Endothelial cell of umbilical vein (primary cell): ENCODE data around the gene EVA1A. TPM values are rescaled to one million over a fixed set of nuclear protein-coding genes. Genes with fewer than 3 reads are reported as not detected.

Experiments
- BruUV-seq: library from RNA; stranded (reverse); fragments of 400-500 nt; replicated peaks from 2 replicates; lab custom pipeline; 2021; lab: Mats Ljungman, UMichigan
- CTCF ChIA-PET: fragments of 300-600, 350-600 bp; sonication (Branson Sonifier 250); formaldehyde crosslinking; loops from one replicate; lab custom pipeline; 2021; ENCODE audit warnings: antibody characterized with exemption, inconsistent platforms; lab: Charles Lee
- POLR2A ChIA-PET: fragments of 300-600, 350-600 bp; sonication (Branson Sonifier 250); formaldehyde crosslinking; loops from one replicate; lab custom pipeline; 2021; ENCODE audit warnings: antibody characterized with exemption, inconsistent platforms; lab: Charles Lee
- DNase-seq: peaks from one replicate; pipeline ENCODE4 v3.0.0-alpha.2; 2011; ENCODE audit warnings: low read depth, low spot score
- FAIRE-seq: peaks from 2 replicates; lab custom pipeline; 2011; peaks lifted over from hg19 to GRCh38; lab: Jason Lieb, UNC
- H2AFZ ChIP-seq: 2 replicates; pipeline ENCODE4 v1.6.0; 2012; ENCODE audit warnings: low read depth, low read length, control low read depth, inconsistent platforms
- H3K27ac ChIP-seq: 2 replicates; pipeline ENCODE4 v1.5.1; 2011; ENCODE audit warnings: low read depth, mild to moderate bottlenecking, control low read depth, low read length, moderate library complexity; ENCODE audit not compliant: insufficient read depth
- H3K27me3 ChIP-seq, 2 experiments: 2 replicates each; pipeline versions ENCODE4 v1.6.0 to v1.6.1; 2011; ENCODE audit warnings: low read length in 2 of 2, mixed read lengths in 1 of 2; ENCODE audit not compliant: control insufficient read depth in 2 of 2, insufficient read depth in 2 of 2
- H3K36me3 ChIP-seq, 2 experiments: 2 replicates in 1 of 2; 3 replicates in 1 of 2; pipeline ENCODE4 v1.5.1; 2011; ENCODE audit warnings: low read length in 2 of 2, mild to moderate bottlenecking in 1 of 2, moderate library complexity in 1 of 2; ENCODE audit not compliant: control insufficient read depth in 2 of 2, insufficient read depth in 2 of 2; ENCODE audit errors: extremely low read depth in 1 of 2
- H3K4me1 ChIP-seq: 3 replicates; pipeline ENCODE4 v1.5.1; 2011; ENCODE audit warnings: mild to moderate bottlenecking, low read length; ENCODE audit not compliant: control insufficient read depth, insufficient read depth; ENCODE audit errors: extremely low read depth
- H3K4me2 ChIP-seq: 2 replicates; pipeline ENCODE4 v1.6.1; 2011; ENCODE audit warnings: low read length, control low read depth, mixed read lengths; ENCODE audit not compliant: insufficient read depth
- H3K4me3 ChIP-seq, 3 experiments: fragments of 200-600 bp in 1 of 3; sonication (generic), shearing (Covaris generic) in 1 of 3; replicated peaks in 1 of 3; 2 replicates each; pipeline ENCODE4 v1.5.1; 2011 to 2016; ENCODE audit warnings: control low read depth in 3 of 3, low read length in 3 of 3, mild to moderate bottlenecking in 2 of 3, inconsistent platforms in 1 of 3, low read depth in 1 of 3, moderate library complexity in 1 of 3; ENCODE audit not compliant: insufficient read depth in 1 of 3
- H3K79me2 ChIP-seq: 2 replicates; pipeline ENCODE4 v1.6.0; 2012; ENCODE audit warnings: low read length, inconsistent platforms; ENCODE audit not compliant: control insufficient read depth, insufficient read depth
- H3K9ac ChIP-seq: replicated peaks from 2 replicates; pipeline ENCODE3; 2011; ENCODE audit warnings: low read length, control low read depth; ENCODE audit not compliant: insufficient read depth; ENCODE audit errors: extremely low read depth
- H3K9me1 ChIP-seq: replicated peaks from 3 replicates; pipeline ENCODE4 v1.6.0; 2011; ENCODE audit warnings: mild to moderate bottlenecking, low read length; ENCODE audit not compliant: control insufficient read depth, insufficient read depth; ENCODE audit errors: extremely low read depth
- H3K9me3 ChIP-seq: replicated peaks from 2 replicates; pipeline ENCODE4 v1.5.1; 2012; ENCODE audit warnings: low read length, inconsistent platforms; ENCODE audit not compliant: control insufficient read depth, insufficient read depth
- H4K20me1 ChIP-seq: replicated peaks from 2 replicates; pipeline ENCODE3; 2011; ENCODE audit warnings: mild to moderate bottlenecking, low read length; ENCODE audit not compliant: control insufficient read depth, insufficient read depth; ENCODE audit errors: extremely low read depth
- CTCF ChIP-seq, 2 donors: IDR thresholded peaks; 1 replicate in 1 of 2; 2 replicates in 1 of 2; pipeline ENCODE4 v1.5.1; 2011; ENCODE audit warnings: low read length in 2 of 2, mild to moderate bottlenecking in 2 of 2, moderate library complexity in 2 of 2, control low read depth in 1 of 2, inconsistent platforms in 1 of 2, low read depth in 1 of 2; ENCODE audit not compliant: insufficient read depth in 1 of 2; ENCODE audit errors: extremely low read depth in 1 of 2
- EZH2 ChIP-seq: IDR thresholded peaks from 2 replicates; pipeline ENCODE4 v1.6.1; 2012; ENCODE audit warnings: borderline replicate concordance, low read depth, mild to moderate bottlenecking, moderate library complexity, low read length, inconsistent platforms; ENCODE audit not compliant: severe bottlenecking
- FOS ChIP-seq: IDR thresholded peaks from 2 replicates; pipeline ENCODE4 v1.6.1; 2011; ENCODE audit warnings: mild to moderate bottlenecking, low read length, moderate library complexity, borderline replicate concordance; ENCODE audit not compliant: insufficient read depth
- GATA2 ChIP-seq: IDR thresholded peaks from 2 replicates; pipeline ENCODE4 v1.7.0; 2011; ENCODE audit warnings: low read depth, mild to moderate bottlenecking, moderate library complexity, mixed read lengths, low read length; ENCODE audit not compliant: insufficient read length, insufficient read depth
- JUN ChIP-seq: IDR thresholded peaks from 2 replicates; pipeline ENCODE4 v1.6.1; 2011; ENCODE audit warnings: borderline replicate concordance, low read depth; ENCODE audit not compliant: insufficient read length, insufficient read depth
- MAX ChIP-seq: IDR thresholded peaks from 2 replicates; pipeline ENCODE4 v1.6.1; 2011; ENCODE audit not compliant: insufficient read depth, insufficient read length
- MYC ChIP-seq: IDR thresholded peaks from one replicate; pipeline ENCODE4 v1.6.1; 2011; ENCODE audit warnings: mild to moderate bottlenecking, low read depth, low read length
- POLR2A ChIP-seq: IDR thresholded peaks from 2 replicates; pipeline ENCODE4 v1.6.1; 2012; ENCODE audit warnings: low read depth, mild to moderate bottlenecking, control low read depth, low read length
- POLR2AphosphoS5 ChIP-seq: IDR thresholded peaks from 2 replicates; pipeline ENCODE4 v1.6.1; 2012; ENCODE audit warnings: low read depth, mild to moderate bottlenecking, control low read depth, low read length, moderate library complexity; ENCODE audit not compliant: insufficient read depth
- dilution Hi-C: fragments of 300-500 bp; cut with MboI; formaldehyde crosslinking; loops from one replicate; pipeline ENCODE4 v1.15.0; 2019; ENCODE audit warnings: low sequenced_read_pairs; ENCODE audit not compliant: extremely low pct_ligation_motif_present
- intact Hi-C: fragments of 100-400 bp; cut with micrococcal nuclease; formaldehyde crosslinking; loops from one replicate; pipeline ENCODE4 v1.10.0; 2022
- polyA plus RNA-seq, 4 experiments: library from polyadenylated mRNA; depleted of rRNA in 3 of 4; stranded (reverse) in 3 of 4; unstranded in 1 of 4; fragments of >200 nt; gene quantifications; 2 replicates each; pipeline versions ENCODE4 v1.2.1 to v1.2.3, GENCODE V29; 2011 to 2012; ENCODE audit warnings: missing spikeins in 1 of 4
- total RNA-seq: library from RNA; stranded (reverse); gene quantifications from 2 replicates; pipeline ENCODE4 v1.2.3, GENCODE V29; 2021

The EVA1A gene
- total and polyA plus RNA-seq, 2 donors (not counting 3 experiments of a cell fraction or from before 2014, with no cell fraction given) = 52.6 to 66.5 TPM

GRCh38 chr2:75607988-75608683, 47.4 kb upstream of the EVA1A start:
- H3K9me3 ChIP-seq = no peaks in the 10 kb centered on the region
- POLR2A ChIA-PET = interaction anchor here (0.8 kb wide), 1 partner anchor 105 kb away, joined by 3 read pairs; no protein-coding TSS in a partner anchor
- CTCF ChIA-PET = interaction anchor here (0.7 to 3.6 kb wide), 20 partner anchors 12 to 407 kb away, joined by 3 to 228 read pairs (median 4); partner anchors contain the start of gene EVA1A
- intact Hi-C loops (no loop called here), dilution Hi-C loops (loop anchor here (25.0 kb wide), 1 partner anchor 146 kb away; no protein-coding TSS in a partner anchor)
- no peak overlapping the region for H3K27ac ChIP-seq
- no peaks in the 10 kb centered on the region for H3K36me3 ChIP-seq
- H3K4me1 ChIP-seq = peaks cover 6% of the 10 kb centered on the region
- H3K9me1 ChIP-seq = no peaks in the 10 kb centered on the region
- no TSS peak for BruUV-seq
- no peak overlapping the region for H2AFZ ChIP-seq
- H3K79me2 ChIP-seq = no peaks in the 10 kb centered on the region
- H3K9ac ChIP-seq = no peak overlapping the region
- no peak overlapping the region for H3K4me3 ChIP-seq
- H3K27me3 ChIP-seq = peaks cover 5 to 14% of the 10 kb centered on the region in 2 experiments
- DNase-seq (peak; percentile 19), FAIRE-seq (no peak)
- no peak for TF ChIP-seq FOS
- TF ChIP-seq POLR2AphosphoS5 = no peak
- no peak for TF ChIP-seq GATA2
- TF ChIP-seq MAX = no peak
- TF ChIP-seq CTCF (IDR thresholded peaks at IDR 0.05; ENCODE audit: extremely low read depth in 1 of 2, insufficient read depth in 1 of 2, low read depth in 1 of 2, low read length in 2 of 2) = no peak
- no peak for TF ChIP-seq POLR2A
- no peak for TF ChIP-seq MYC
- no peak for TF ChIP-seq EZH2
- no peak for TF ChIP-seq JUN
- no peaks in the 10 kb centered on the region for H4K20me1 ChIP-seq
- H3K4me2 ChIP-seq = no peak overlapping the region
